Stimulated activated CD8-positive, alpha-beta memory T cell treated with anti-CD3 and anti-CD28 coated beads, Interleukin-4, amount 100 ng/mL, for 48 hours (primary cell): ENCODE results near the gene GDPGP1.
"Not testable (repeated sequence)": the region's sequence is repeated elsewhere in the genome, so short reads cannot be mapped to it uniquely, and the experiment has no call there.

Source experiments
- DNase-seq: peaks from one replicate; pipeline ENCODE4 v3.0.0-alpha.2; 2020

GDPGP1 gene

DNA sequence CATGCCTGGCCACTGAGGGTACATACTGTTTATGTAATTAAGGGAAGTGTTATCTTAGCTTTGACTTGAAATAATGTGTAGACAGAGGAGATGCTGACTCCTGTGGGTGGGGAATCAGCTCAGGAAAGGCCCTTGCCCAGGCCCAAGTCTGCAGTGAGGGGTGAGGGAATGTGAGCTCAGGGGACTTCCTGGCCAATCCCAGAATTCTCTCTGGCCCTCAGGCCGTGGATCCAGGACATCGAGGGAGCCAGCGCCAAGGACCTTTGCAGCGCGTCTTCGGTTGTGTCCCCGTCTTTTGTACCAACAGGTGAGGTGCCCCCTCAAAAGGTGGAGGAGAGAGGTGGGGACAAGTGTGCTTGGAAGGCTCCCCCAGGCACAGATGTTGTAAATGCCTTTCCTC, 6.7 kb upstream of the GDPGP1 start:
- no peak for DNase-seq

GRCh38 chr15:90227816-90228772, 5.9 kb upstream of the GDPGP1 start:
- DNase-seq: no peak

DNA sequence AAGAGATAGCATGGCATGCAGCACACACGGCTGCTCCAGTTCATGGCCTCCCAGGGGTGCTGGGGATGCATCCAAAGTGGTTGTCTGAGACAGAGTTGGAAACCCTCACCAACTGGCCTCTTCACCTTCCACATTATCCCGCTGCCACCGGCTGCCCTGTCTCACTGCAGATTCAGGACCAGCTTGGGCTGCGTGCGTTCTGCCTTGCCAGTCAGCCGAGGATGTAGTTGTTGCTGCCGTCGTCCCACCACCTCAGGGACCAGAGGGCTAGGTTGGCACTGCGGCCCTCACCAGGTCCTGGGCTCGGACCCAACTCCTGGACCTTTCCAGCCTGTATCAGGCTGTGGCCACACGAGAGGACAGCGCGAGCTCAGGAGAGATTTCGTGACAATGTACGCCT, 5.0 kb upstream of the GDPGP1 start:
- no peak for DNase-seq

- DNase-seq: no peak
Measured at GRCh38 chr15:90230071-90230494, 3.9 kb upstream of the GDPGP1 start.

DNA sequence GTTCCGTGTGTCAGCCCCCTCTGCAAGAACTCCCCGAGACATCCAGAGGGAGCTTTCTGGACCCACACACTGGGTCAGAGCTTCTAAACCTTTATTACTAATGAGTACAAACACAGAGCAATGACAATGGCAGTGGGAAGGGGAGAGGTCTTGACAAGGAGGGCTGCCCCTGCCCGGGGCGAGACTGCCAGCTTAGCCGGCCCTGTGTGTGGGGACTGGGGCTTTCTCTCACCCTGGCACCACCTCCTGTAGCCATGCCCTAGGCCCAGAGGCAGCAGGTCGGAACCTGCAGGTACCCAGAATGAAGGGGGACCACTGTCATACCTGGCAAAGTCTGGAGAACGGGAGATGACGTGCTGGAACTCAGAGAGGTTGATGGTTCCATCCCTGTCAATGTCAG, 3.4 kb upstream of the GDPGP1 start:
- no peak for DNase-seq

DNA sequence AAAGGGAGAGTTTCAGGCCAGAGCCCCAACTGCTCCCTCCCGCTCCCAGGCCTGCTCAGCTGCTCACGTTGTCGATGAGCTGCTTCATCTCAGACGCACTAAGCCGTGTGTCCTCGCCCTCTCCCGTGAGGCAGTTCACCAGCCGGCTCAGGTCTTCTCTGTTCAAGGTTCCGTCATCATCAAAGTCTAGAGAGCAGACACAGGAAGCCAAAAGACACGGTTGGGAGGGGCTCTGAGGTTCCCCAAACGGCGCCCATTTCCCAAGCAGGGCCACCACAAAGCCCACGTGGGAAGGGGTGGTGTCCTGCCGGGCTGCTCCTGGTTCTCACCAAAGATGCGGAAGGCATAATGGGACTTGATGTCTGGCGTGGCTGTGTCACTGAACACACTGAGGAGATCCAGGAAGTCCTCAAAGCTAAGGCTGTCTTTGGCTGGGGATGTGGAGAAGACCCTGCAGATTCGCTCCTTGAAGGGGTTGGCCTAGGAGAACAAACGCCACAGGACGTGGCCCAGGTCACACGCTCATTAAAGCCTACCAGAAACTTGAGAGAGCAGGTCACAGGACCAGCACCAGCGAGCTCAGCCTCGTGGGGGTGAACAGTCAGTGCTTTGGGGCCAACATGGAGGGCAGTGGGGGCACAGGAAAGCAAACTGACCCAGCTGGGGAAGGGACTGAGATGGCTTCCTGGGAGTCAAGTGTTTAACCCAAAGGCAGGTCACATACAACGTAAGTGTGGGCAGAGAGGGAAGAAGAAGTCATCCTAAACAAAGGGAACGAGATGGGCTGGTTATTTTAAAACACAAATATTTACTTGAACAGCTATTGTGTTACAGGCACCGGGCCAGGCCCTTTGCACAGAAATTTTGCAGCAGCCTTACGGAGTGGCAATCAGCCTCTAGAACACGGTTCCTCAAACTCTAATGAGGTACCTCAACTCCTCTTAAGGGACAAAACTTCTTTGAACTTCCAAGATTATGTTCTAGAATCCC, 2.7 kb upstream of the GDPGP1 start:
- DNase-seq: peak; percentile 73

DNA sequence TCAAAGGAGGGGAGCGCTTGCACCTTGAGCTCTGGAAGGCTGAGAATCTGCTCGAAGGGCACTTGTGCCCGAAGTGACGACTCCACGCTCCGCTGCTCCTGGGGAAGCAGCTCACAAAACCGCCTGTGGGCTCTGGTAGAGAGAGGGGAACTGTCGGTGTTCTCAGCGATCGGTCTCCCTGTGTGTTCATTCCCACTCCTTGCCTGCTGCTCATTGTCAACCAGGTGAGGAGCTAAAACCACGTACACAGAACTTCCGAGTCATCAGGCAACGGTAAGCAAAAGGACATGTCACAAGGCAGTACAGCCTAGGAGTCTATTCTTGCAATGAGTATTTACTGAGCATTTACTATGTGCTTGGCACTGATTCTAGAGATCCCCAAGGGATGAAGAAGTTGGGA, 1.8 kb upstream of the GDPGP1 start:
- no peak for DNase-seq

- DNase-seq: no peak
Measured at GRCh38 chr15:90232941-90233386, 1.0 kb upstream of the GDPGP1 start.

- peak; percentile 97 for DNase-seq
Measured at GRCh38 chr15:90233387-90234095, 468 bp upstream of the GDPGP1 start, which contains the start of gene CIB1. Gene CIB1, minus strand, starts transcription at chr15:90233941. Its CDS starts 56 bp downstream, at chr15:90233885.

GRCh38 chr15:90239371-90239770, 5.4 kb downstream of the GDPGP1 start:
- no peak for DNase-seq

- DNase-seq: no peak
Measured at GRCh38 chr15:90240856-90241255, 6.8 kb downstream of the GDPGP1 start.

GRCh38 chr15:90241343-90242192, 7.6 kb downstream of the GDPGP1 start:
- DNase-seq: no peak

GRCh38 chr15:90243943-90244639, 10.1 kb downstream of the GDPGP1 start:
- DNase-seq: no peak

GRCh38 chr15:90248789-90249202, 14.8 kb downstream of the GDPGP1 start:
- no peak for DNase-seq

DNA sequence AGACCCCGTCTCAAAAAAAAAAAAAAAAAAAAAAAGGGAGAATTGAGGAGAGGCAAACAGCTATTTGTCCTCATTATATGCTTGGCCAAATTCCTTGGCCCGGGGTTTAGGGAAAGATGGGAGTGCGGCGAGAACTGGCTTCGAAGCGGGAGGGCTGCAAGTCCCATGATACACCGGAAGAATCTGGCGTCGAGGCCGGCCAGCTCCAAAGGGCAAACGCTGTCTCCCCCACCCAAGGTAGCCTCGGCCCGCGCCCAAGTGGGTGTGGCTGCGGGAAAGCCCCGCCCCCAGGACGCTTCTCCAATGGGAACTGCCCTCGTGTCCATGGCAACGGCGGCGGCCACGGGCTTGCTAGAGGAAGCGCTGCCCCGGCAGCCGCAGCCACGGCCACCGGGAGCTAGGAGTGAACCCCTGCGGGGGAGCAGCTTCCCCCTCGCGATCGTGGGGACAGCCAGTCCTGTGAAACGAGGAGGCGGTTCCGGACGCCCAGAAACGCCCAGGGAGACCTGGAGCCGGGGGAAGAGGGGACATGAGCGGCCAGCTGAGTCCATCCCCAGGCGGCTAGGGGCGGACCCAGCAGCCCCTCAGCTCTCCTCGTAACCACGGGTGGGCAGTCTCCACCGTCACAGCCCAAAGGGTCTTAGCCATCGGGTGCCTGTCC, 15.3 kb downstream of the GDPGP1 start, which contains the start of gene TTLL13:
TTLL13 (plus strand) TSS at position 354 of the 661 bp plus-strand sequence. CDS start 1,075 bp downstream, outside the sequence.
- DNase-seq: peak; percentile 96

DNA sequence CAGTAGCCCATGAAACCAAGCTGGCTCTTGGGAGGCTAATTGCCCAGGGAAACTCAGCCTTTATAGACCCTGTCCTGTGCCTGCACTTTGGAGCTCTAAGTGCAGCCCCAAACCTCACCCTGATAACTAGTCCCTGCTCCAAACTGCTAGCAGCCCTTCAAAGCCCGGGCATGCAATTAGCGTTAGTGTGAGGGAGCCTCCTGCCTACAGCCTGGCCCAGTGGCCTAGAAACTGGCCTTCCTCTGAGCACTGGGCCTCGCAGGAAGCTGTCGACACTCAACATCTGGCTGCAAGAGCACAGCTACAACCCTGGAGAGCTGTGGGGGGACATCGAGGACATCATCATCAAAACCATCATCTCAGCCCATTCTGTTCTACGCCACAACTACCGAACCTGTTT, 23.8 kb downstream of the GDPGP1 start:
- DNase-seq: no peak

DNA sequence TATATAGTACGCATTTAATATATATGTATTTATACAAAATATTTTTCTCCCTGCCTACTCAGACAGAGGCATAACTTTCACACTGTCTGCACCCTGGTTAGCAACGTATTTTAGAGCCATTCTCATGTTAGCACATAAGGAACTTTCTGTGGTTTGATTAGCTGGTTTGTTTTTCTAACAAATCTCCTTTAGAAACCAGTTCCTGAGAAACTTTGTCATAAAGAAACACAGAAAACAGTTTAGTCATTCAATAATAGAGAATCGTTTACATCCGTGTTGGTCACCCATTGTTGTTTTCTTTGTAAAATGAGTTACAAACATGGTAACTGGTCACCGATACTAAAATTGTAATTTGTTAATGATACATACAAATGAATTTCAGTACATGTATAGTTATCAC, 25.5 kb downstream of the GDPGP1 start:
- DNase-seq: no peak

- not testable (repeated sequence) for DNase-seq
Measured at GRCh38 chr15:90260731-90261130, 26.7 kb downstream of the GDPGP1 start.

GRCh38 chr15:90261811-90262210, 27.8 kb downstream of the GDPGP1 start:
- DNase-seq: no peak

DNA sequence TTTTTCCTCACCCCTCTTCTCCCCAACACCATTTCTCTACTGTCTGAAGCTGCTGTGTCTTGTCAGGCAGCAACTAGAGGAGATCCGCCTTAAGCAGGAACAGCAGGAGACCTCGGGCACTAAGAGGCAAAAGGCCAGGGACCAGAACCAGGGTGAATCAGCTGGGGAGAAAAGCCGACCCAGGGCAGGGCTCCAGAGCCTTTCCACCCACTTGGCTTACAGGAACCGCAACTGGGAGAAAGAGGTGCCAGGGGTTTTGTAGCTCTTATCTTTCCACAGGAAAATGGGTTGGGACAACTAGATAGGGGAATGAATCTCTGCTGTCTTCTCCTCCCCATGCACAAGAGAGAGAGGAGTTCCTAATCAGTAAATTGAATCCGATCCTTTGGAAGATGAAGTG, 28.4 kb downstream of the GDPGP1 start:
- no peak for DNase-seq
